ENCODE data around the gene ADIG. TPM values are rescaled to one million over a fixed set of nuclear protein-coding genes. Genes with fewer than 3 reads are reported as not detected.

The ADIG gene
- total RNA-seq, 1 donor from 2014 or later = not detected

- DNase-seq = no peak
- no peaks in the 10 kb centered on the region for H3K27me3 Mint-ChIP-seq (ENCODE audit: unreplicated experiment)
- no peaks in the 10 kb centered on the region for H3K4me1 Mint-ChIP-seq (ENCODE audit: low read depth, unreplicated experiment)
- no peaks in the 10 kb centered on the region for H3K9me3 Mint-ChIP-seq (ENCODE audit: unreplicated experiment)
- H3K36me3 Mint-ChIP-seq (ENCODE audit: unreplicated experiment) = no peaks in the 10 kb centered on the region
- no peak overlapping the region for H3K27ac Mint-ChIP-seq (ENCODE audit: unreplicated experiment)
- TF ChIP-seq CTCF (IDR thresholded peaks at IDR 0.05; ENCODE audit: partially characterized antibody, unreplicated experiment) = no peak
- no peak overlapping the region for H3K4me3 Mint-ChIP-seq (ENCODE audit: unreplicated experiment)
Observed at GRCh38 chr20:38543014-38543906, 37.7 kb upstream of the ADIG start.

DNA sequence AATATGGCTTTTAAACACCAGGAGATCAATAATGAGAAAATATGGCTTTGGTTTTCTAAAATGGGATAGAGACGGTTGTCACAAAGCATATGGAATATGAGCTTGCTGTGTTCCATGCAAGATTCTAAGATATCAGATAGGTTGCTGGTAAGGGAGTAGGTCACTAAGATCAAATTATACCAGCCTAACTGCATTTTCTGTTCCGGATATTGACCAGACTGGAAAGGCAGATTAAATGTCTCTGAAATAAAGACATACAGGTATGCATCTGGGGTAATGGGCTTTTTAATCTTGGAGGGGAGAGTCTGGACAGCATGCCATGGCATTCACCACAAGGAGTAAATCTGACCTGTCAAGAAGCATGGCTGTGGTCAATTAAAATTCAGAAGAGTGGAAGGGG, 35.2 kb upstream of the ADIG start:
- Mint-ChIP-seq H3K27ac (ENCODE audit: unreplicated experiment) (no peak overlapping the region), H3K27me3 (ENCODE audit: unreplicated experiment) (no peaks in the 10 kb centered on the region), H3K4me3 (ENCODE audit: unreplicated experiment) (no peak overlapping the region), H3K9me3 (ENCODE audit: unreplicated experiment) (no peaks in the 10 kb centered on the region), H3K4me1 (ENCODE audit: low read depth, unreplicated experiment) (no peaks in the 10 kb centered on the region), H3K36me3 (ENCODE audit: unreplicated experiment) (no peaks in the 10 kb centered on the region)
- TF ChIP-seq CTCF (IDR thresholded peaks at IDR 0.05; ENCODE audit: partially characterized antibody, unreplicated experiment) = no peak
- DNase-seq = no peak

DNA sequence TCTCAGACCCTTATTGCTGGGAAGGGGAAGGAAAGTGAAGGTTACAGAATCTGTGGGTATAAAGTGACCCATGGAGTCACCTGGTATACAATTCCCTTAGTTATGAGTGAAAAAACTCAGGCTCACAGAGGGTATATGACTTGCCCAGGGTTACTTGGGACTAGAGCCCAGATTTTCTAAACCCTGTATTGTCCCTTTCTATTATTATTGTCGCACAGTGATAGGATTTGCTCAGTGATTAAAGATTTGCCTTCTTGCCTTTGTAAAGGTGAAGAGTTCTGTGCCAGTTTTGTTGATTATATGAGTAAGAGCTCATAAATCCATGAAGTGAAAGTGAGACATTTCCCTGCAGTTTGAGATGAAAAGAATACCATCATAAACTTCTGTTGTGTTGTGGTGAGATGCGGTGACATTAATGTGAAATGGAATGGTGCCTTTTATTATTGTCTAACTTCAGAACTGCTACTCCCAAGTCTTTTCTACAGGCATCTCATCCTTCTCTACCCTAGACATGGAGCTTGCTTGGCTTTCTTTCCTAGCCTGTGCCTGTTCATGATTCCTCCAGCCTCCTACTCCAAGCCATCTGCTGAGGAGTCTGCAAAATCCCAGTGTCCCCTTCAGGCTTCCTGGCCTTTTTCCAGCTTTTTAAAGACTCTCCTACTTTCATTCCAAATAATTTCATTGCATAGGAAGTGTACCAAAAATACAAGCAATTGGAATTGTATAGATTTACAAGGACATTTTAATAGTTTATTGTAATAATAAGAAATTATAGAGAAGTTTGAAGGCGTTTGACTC, 33.5 kb upstream of the ADIG start:
- no peaks in the 10 kb centered on the region for H3K36me3 Mint-ChIP-seq (ENCODE audit: unreplicated experiment)
- H3K27ac Mint-ChIP-seq (ENCODE audit: unreplicated experiment) = no peak overlapping the region
- TF ChIP-seq CTCF (IDR thresholded peaks at IDR 0.05; ENCODE audit: partially characterized antibody, unreplicated experiment) = no peak
- no peaks in the 10 kb centered on the region for H3K4me1 Mint-ChIP-seq (ENCODE audit: low read depth, unreplicated experiment)
- no peaks in the 10 kb centered on the region for H3K27me3 Mint-ChIP-seq (ENCODE audit: unreplicated experiment)
- H3K4me3 Mint-ChIP-seq (ENCODE audit: unreplicated experiment) = no peak overlapping the region
- no peak for DNase-seq
- no peaks in the 10 kb centered on the region for H3K9me3 Mint-ChIP-seq (ENCODE audit: unreplicated experiment)

DNA sequence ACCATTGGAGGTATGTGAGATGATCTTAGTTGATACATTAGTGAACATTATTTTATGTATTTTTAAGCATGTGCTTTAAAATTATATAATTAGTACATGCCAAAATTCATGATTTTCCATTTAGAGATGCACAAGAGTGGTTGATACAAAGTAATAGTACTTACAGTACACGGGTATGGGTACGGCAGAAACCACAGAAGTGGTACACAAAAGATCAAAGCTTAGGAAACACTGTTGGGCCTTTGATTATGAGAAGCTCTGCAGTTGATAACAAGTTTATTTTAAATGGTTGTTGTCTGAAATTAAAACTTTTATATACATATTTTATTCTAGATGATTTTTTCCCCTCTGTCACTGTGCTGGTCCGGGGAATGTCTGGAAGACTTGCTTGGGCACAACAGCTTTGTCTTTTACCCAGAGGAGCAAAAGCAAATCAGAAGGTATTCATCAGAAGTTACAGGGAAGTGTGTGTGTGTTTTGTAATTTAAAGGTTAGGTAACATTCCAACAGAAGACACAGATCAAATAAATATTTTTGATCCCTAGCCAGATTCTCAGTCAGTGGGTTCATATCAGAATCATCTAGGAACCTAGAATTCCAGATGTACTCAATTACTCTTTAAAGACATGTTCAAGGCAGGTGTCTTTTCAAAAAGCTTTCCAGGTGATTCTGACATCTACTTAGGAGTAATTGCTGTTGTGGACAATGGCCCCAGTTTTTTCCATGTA, 32.5 kb upstream of the ADIG start:
- Mint-ChIP-seq H3K36me3 (ENCODE audit: unreplicated experiment) (no peaks in the 10 kb centered on the region), H3K27ac (ENCODE audit: unreplicated experiment) (no peak overlapping the region), H3K27me3 (ENCODE audit: unreplicated experiment) (no peaks in the 10 kb centered on the region), H3K4me1 (ENCODE audit: low read depth, unreplicated experiment) (no peaks in the 10 kb centered on the region), H3K4me3 (ENCODE audit: unreplicated experiment) (no peak overlapping the region), H3K9me3 (ENCODE audit: unreplicated experiment) (no peaks in the 10 kb centered on the region)
- no peak for TF ChIP-seq CTCF (IDR thresholded peaks at IDR 0.05; ENCODE audit: partially characterized antibody, unreplicated experiment)
- no peak for DNase-seq
